Large intestine (tissue), 12 donors: ENCODE data around the gene KCNA10. TPM values are rescaled to one million over a fixed set of nuclear protein-coding genes. Genes with fewer than 3 reads are reported as not detected.

Source experiments
- DNase-seq, 2 donors: peaks; one replicate each; pipeline versions ENCODE4 v3.0.0 to v3.0.0-alpha.2; 2013
- H3K27ac ChIP-seq: one replicate; pipeline ENCODE4 v1.5.1; 2013; ENCODE audit warnings: low read length
- H3K27me3 ChIP-seq: 2 replicates; pipeline ENCODE4 v1.6.1; 2013; ENCODE audit warnings: low read length; ENCODE audit not compliant: control insufficient read depth, insufficient read depth
- H3K36me3 ChIP-seq: 2 replicates; pipeline ENCODE4 v1.6.1; 2013; ENCODE audit warnings: low read length; ENCODE audit not compliant: control insufficient read depth, insufficient read depth
- H3K4me1 ChIP-seq: one replicate; pipeline ENCODE4 v1.6.1; 2013; ENCODE audit warnings: low read length; ENCODE audit not compliant: control insufficient read depth, insufficient read depth
- H3K4me3 ChIP-seq: one replicate; pipeline ENCODE4 v1.5.1; 2013; ENCODE audit warnings: low read length
- H3K9me3 ChIP-seq: one replicate; pipeline ENCODE4 v1.6.1; 2013; ENCODE audit warnings: mild to moderate bottlenecking, low read depth, low read length, moderate library complexity; ENCODE audit not compliant: control insufficient read depth
- WGBS: methylation state at CpG from one replicate; pipeline ENCODE4 v1.1.5; 2013; ENCODE audit warnings: low lambda C conversion rate; ENCODE audit not compliant: insufficient coverage; 5-methylcytosine and 5-hydroxymethylcytosine counted together
- long read RNA-seq, 11 donors: transcript quantifications; one replicate each; lab custom pipeline, GENCODE V29; 2026
- polyA plus RNA-seq: library from polyadenylated mRNA; unstranded; fragments of 120-200 nt; gene quantifications from one replicate; pipeline ENCODE4 v1.2.1, GENCODE V29; 2013

KCNA10 gene
- not detected for polyA plus RNA-seq
- long read RNA-seq, donor 1: 0 reads
- long read RNA-seq, donor 2: 0 reads
- long read RNA-seq, donor 3: 0 reads
- long read RNA-seq, donor 4: 0 reads
- long read RNA-seq, donor 5: 0 reads
- long read RNA-seq, donor 6: 0 reads
- long read RNA-seq, donor 7: 0 reads
- long read RNA-seq, donor 8: 0 reads
- long read RNA-seq, donor 9: 0 reads
- long read RNA-seq, donor 10: 0 reads
- long read RNA-seq, donor 11: 0 reads

- no peaks in the 10 kb centered on the region for H3K36me3 ChIP-seq
- no peak within 1 kb of the TSS for H3K4me3 ChIP-seq
- no peaks in the 10 kb centered on the region for H3K27me3 ChIP-seq
- H3K4me1 ChIP-seq: peaks cover 8% of the 10 kb centered on the region
- WGBS: 63% methylated on average over 4 of the region's 9 CpGs
- H3K27ac ChIP-seq: no peak within 1 kb of the TSS
- H3K9me3 ChIP-seq: no peaks in the 10 kb centered on the region
- no peak for DNase-seq
These were observed at the start of gene KCNA10 for GRCh38 chr1:110519125-110519810. TSS of gene KCNA10 (minus strand) at chr1:110519175. CDS start at chr1:110518787, 388 bp downstream.

DNA sequence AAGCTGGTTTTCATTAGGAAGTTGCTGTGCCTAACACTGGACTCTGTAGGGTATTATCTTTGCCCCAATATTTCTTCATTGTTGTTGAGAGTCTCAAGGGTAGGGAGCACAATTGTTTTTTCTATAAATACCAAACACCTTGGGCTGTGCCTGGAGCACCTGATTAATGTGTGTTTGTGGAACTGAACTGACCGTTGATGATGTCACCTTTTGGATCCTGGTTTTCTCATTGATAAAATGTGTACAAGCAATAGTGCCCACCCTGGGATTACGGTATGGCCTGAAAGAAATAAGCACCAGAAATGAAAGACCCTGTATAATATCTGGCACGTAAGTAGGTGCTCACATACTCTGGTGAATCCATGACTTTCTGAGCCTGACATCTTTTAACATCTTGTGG, 47.9 kb upstream of the KCNA10 start:
- Histone ChIP-seq H3K36me3 (no peaks in the 10 kb centered on the region), H3K27ac (no peak overlapping the region), H3K4me3 (no peak overlapping the region), H3K27me3 (peaks cover 26% of the 10 kb centered on the region), H3K4me1 (no peaks in the 10 kb centered on the region), H3K9me3 (no peaks in the 10 kb centered on the region)
- 80% methylated on average over 1 of the region's 3 CpGs for WGBS
- no peak for DNase-seq

GRCh38 chr1:110565565-110565964, 46.6 kb upstream of the KCNA10 start:
- Histone ChIP-seq H3K36me3 (no peaks in the 10 kb centered on the region), H3K9me3 (no peaks in the 10 kb centered on the region), H3K27me3 (peaks cover 27% of the 10 kb centered on the region), H3K4me1 (no peaks in the 10 kb centered on the region), H3K27ac (no peak overlapping the region), H3K4me3 (no peak overlapping the region)
- peak in 1 of 2 donors; percentile 6 for DNase-seq
- no CpG with 5 or more reads among the region's 1 CpG for WGBS

DNA sequence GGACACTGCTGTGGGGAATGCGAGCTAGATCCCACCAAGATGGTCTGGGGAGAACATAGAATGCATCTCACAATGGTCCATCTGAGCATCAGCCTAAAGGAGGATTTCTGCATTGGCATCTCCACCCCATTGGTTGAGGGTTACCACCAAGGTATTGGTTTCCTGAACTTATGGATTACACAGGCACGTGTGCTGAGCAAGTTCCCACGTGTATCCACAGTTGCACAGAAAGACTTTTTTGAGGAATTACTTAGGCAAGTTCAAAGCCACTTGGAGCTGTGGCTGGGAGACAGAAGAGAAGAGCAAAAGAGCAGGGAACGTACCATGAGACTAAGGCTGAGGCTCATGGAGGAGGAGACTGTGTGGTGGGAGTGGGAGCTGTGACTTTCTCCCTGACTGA, 44.1 kb upstream of the KCNA10 start:
- WGBS: no CpG with 5 or more reads among the region's 4 CpGs
- H3K36me3 ChIP-seq: no peaks in the 10 kb centered on the region
- no peak for DNase-seq
- H3K27ac ChIP-seq: no peak overlapping the region
- H3K9me3 ChIP-seq: no peaks in the 10 kb centered on the region
- no peak overlapping the region for H3K4me3 ChIP-seq
- H3K27me3 ChIP-seq: peaks cover 27% of the 10 kb centered on the region
- no peaks in the 10 kb centered on the region for H3K4me1 ChIP-seq

DNA sequence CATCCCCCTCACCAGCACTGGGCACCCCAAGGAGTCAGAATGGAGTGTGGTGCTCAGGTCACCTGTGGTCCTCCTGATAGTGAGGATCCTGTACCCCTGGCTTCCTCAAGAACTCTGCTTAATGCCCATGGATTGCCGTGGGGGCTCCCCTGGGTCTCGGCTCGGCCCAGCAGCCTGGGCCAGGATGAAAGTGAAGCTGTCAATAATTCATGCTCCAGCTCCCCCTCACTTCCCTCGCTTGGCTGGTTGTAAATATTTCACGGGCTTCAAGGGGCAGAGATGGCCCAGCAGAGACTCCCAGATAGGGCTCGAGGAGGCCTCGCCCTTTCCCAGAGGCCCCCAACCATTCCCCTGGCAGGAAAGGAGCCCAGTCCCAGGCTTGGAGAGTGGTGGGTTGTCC, 42.6 kb upstream of the KCNA10 start:
- DNase-seq: no peak
- Histone ChIP-seq H3K4me1 (no peaks in the 10 kb centered on the region), H3K27me3 (peaks cover 33% of the 10 kb centered on the region), H3K27ac (no peak overlapping the region), H3K36me3 (no peaks in the 10 kb centered on the region), H3K4me3 (no peak overlapping the region), H3K9me3 (no peaks in the 10 kb centered on the region)
- WGBS: no CpG with 5 or more reads among the region's 7 CpGs

DNA sequence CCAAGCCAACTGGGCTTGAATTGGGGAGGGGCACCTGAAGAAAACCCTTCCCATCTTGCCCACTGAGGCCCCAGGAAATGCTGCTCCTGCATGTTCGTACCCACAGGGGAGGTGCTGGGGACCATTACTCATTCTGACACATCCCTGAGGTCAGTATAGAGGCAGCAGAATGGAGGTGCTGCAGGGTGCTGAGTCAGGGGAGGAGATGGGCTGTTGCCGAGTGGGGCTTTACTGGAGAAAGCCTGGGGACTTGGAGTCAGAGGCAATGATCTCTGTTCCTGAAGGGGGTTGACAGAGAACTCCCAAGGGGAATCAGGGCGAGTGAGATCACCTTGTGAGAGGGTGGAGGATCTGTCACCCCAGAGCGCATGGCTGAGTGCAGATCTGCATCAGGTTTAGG, 40.2 kb upstream of the KCNA10 start:
- Histone ChIP-seq H3K36me3 (no peaks in the 10 kb centered on the region), H3K27ac (no peak overlapping the region), H3K27me3 (peaks cover 49% of the 10 kb centered on the region), H3K4me3 (no peak overlapping the region), H3K4me1 (no peaks in the 10 kb centered on the region), H3K9me3 (no peaks in the 10 kb centered on the region)
- no peak for DNase-seq
- no CpG with 5 or more reads among the region's 4 CpGs for WGBS

- WGBS: no CpG with 5 or more reads among the region's 3 CpGs
- Histone ChIP-seq H3K4me1 (no peaks in the 10 kb centered on the region), H3K27ac (no peak overlapping the region), H3K27me3 (peaks cover 61% of the 10 kb centered on the region), H3K4me3 (no peak overlapping the region), H3K9me3 (no peaks in the 10 kb centered on the region), H3K36me3 (no peaks in the 10 kb centered on the region)
- DNase-seq: no peak
These were observed 38.5 kb upstream of the KCNA10 start for GRCh38 chr1:110557481-110557880.

DNA sequence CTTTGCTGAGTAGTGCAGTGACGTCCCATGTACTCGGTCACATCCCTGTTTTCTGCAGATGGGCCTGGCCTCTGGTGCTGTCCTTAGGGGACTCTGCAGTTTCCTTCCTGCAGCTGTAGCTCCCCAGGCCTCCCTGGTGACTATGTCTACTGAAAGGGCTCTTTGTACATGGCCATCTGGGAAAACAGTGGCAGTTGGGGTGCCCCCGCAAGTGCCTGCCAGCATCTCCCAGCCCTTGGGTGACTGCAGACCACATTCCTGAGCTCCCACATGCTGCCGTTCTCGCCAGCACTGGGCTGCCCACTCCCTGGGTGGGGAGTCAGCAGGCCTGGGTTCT, 37.5 kb upstream of the KCNA10 start:
- no CpG with 5 or more reads among the region's 5 CpGs for WGBS
- Histone ChIP-seq H3K9me3 (no peaks in the 10 kb centered on the region), H3K4me1 (no peaks in the 10 kb centered on the region), H3K27me3 (peaks cover 59% of the 10 kb centered on the region), H3K4me3 (no peak overlapping the region), H3K36me3 (no peaks in the 10 kb centered on the region), H3K27ac (no peak overlapping the region)
- peak in 1 of 2 donors; percentile 24 for DNase-seq

GRCh38 chr1:110555807-110556470, 37.0 kb upstream of the KCNA10 start:
- H3K27me3 ChIP-seq: peaks cover 60% of the 10 kb centered on the region
- DNase-seq: peak in 1 of 2 donors; percentile 13
- no peaks in the 10 kb centered on the region for H3K36me3 ChIP-seq
- no CpG with 5 or more reads among the region's 11 CpGs for WGBS
- no peaks in the 10 kb centered on the region for H3K9me3 ChIP-seq
- H3K4me3 ChIP-seq: no peak overlapping the region
- no peaks in the 10 kb centered on the region for H3K4me1 ChIP-seq
- no peak overlapping the region for H3K27ac ChIP-seq

DNA sequence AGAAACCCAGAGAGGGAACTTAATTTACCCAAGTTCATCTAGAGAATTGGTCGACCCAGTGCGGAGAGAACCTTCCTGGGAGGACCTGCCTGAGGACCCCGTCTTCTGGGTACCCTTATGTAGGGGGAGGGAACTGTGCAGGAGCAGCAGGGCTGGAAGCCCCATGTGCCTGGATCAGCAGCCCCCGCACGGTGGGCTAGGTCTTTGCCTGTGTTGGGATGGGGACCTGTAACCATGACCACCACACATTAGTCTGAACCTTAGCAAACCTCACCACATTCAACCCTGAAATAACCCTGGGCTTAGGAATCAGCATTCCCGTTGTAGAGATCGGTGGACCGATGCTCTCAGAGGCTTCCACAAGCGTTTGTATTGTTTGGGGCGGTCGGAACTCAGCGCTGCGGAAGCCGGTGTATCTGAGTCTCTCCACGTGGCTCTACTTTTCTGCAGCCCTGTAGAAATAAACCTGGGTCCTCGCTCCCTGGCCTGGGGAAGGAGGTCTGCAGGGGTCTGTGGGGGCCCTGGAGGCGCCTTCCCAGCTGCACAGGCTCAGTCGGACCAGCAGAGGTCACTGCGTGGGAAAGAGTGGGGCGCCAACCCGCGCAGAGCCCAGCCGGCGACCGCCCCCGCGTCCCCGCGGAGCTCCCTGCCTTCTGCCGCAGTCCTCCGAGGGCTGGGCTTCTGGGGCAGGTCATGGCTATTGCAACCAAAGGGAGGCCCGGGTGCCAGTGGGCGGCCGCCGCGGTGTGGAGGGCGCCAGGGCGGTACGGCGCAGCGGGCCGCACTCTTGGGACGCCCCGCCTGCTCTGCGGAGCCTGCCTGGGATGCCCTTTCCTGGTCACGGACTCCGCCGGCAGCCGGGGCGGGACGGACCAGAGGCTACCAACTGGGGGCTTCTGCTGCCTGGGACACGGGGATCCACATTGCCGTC, 36.2 kb upstream of the KCNA10 start:
- Histone ChIP-seq H3K4me1 (no peaks in the 10 kb centered on the region), H3K36me3 (no peaks in the 10 kb centered on the region), H3K4me3 (no peak overlapping the region), H3K9me3 (no peaks in the 10 kb centered on the region), H3K27ac (no peak overlapping the region), H3K27me3 (peaks cover 65% of the 10 kb centered on the region)
- peak in 1 of 2 donors; percentile 42 for DNase-seq
- no CpG with 5 or more reads among the region's 53 CpGs for WGBS
